Lung (tissue), 12 donors: Measurements from ENCODE around the gene RABGAP1. TPM values are rescaled to one million over a fixed set of nuclear protein-coding genes. Genes with fewer than 3 reads are reported as not detected.
A peak's percentile ranks its signal among the peaks of the same experiment; 100 is the strongest.

Source experiments
- ATAC-seq: fragments of 200-7000 bp; cut with Tn5 transposase; one replicate; pipeline ENCODE4 v1.9.1; 2020; ENCODE audit warnings: moderate number of reproducible peaks; ENCODE audit not compliant: insufficient read depth, low FRiP score
- DNase-seq, 3 donors: peaks; one replicate each; pipeline ENCODE4 v3.0.0-alpha.2; 2013 to 2017
- H3K27ac ChIP-seq, 2 donors: one replicate each; pipeline ENCODE4 v1.5.1; 2013; ENCODE audit warnings: mild to moderate bottlenecking in 2 of 2, moderate library complexity in 2 of 2, control low read depth in 1 of 2, inconsistent platforms in 1 of 2, low read depth in 1 of 2, low read length in 1 of 2
- H3K27me3 ChIP-seq, 3 donors: one replicate each; pipeline ENCODE4 v1.5.1; 2013; ENCODE audit warnings: low read length in 2 of 3; ENCODE audit not compliant: control insufficient read depth in 3 of 3, insufficient read depth in 3 of 3
- H3K36me3 ChIP-seq, 4 donors: one replicate each; pipeline ENCODE4 v1.5.1; 2013; ENCODE audit warnings: low read length in 4 of 4, mild to moderate bottlenecking in 1 of 4, moderate library complexity in 1 of 4; ENCODE audit not compliant: control insufficient read depth in 4 of 4, insufficient read depth in 4 of 4
- H3K4me1 ChIP-seq, 5 donors: one replicate each; pipeline ENCODE4 v1.5.1; 2013; ENCODE audit warnings: low read length in 5 of 5, mild to moderate bottlenecking in 2 of 5, moderate library complexity in 1 of 5; ENCODE audit not compliant: control insufficient read depth in 5 of 5, insufficient read depth in 5 of 5
- H3K4me3 ChIP-seq: one replicate; pipeline ENCODE4 v1.5.1; 2013; ENCODE audit warnings: mild to moderate bottlenecking, control low read depth, moderate library complexity
- H3K9ac ChIP-seq, 2 donors: one replicate each; pipeline ENCODE4 v1.5.1; 2013; ENCODE audit warnings: low read length in 2 of 2, control low read depth in 1 of 2; ENCODE audit not compliant: insufficient read depth in 1 of 2
- H3K9me3 ChIP-seq, 4 donors: one replicate each; pipeline ENCODE4 v1.5.1; 2013; ENCODE audit warnings: low read length in 3 of 4, mild to moderate bottlenecking in 1 of 4, moderate library complexity in 1 of 4; ENCODE audit not compliant: control insufficient read depth in 4 of 4, insufficient read depth in 3 of 4
- WGBS, 2 donors: extraction: QIAGEN DNeasy Blood & Tissue Kit; methylation state at CpG; one replicate each; pipeline ENCODE4 v1.1.7; 2013; 5-methylcytosine and 5-hydroxymethylcytosine counted together
- polyA plus RNA-seq, 2 donors: library from polyadenylated mRNA; stranded (reverse); fragments of 200-250 nt; gene quantifications; one replicate each; pipeline ENCODE4 v1.2.1, GENCODE V29; 2013
- total RNA-seq, 2 donors: library from RNA; depleted of rRNA in 1 of 2; stranded (reverse); fragments of >200 nt in 1 of 2; gene quantifications; one replicate each; pipeline ENCODE4 v1.2.1, GENCODE V29; 2014 to 2021
- TF ChIP-seq, protein P1 (sequence below): IDR thresholded peaks from 2 replicates; pipeline ENCODE4 v1.5.1; 2012; ENCODE audit warnings: mild to moderate bottlenecking; ENCODE audit errors: control extremely low read depth, extremely low read depth
- donor health status: control.
- donor health status: control.
- donor health status: Bipolar disorder and iron deficiency.
- donor health status: healthy.
- donor health status: DM: yes; HTN: yes; CAD: no.

RABGAP1 gene
- total and polyA plus RNA-seq, 4 donors, result 9.6 to 103 (median 34.9) TPM

GRCh38 chr9:123033864-123034601, 93.2 kb downstream of the RABGAP1 start:
- Histone ChIP-seq H3K4me3 (no peak overlapping the region), H3K9ac (peak overlapping the region in 1 of 2 donors; percentile 2), H3K9me3 (no peaks in the 10 kb centered on the region), H3K36me3 (peaks cover 2 to 8% (median 5%) of the 10 kb centered on the region in 4 donors), H3K27ac (no peak overlapping the region), H3K27me3 (no peaks in the 10 kb centered on the region), H3K4me1 (peaks cover 0 to 11% (median 6%) of the 10 kb centered on the region in 5 donors)
- ATAC-seq (no peak), DNase-seq (no peak)
- WGBS, 2 donors, result 34 to 61% methylated on average over 8 of the region's 8 CpGs
- TF ChIP-seq, protein P1, sequence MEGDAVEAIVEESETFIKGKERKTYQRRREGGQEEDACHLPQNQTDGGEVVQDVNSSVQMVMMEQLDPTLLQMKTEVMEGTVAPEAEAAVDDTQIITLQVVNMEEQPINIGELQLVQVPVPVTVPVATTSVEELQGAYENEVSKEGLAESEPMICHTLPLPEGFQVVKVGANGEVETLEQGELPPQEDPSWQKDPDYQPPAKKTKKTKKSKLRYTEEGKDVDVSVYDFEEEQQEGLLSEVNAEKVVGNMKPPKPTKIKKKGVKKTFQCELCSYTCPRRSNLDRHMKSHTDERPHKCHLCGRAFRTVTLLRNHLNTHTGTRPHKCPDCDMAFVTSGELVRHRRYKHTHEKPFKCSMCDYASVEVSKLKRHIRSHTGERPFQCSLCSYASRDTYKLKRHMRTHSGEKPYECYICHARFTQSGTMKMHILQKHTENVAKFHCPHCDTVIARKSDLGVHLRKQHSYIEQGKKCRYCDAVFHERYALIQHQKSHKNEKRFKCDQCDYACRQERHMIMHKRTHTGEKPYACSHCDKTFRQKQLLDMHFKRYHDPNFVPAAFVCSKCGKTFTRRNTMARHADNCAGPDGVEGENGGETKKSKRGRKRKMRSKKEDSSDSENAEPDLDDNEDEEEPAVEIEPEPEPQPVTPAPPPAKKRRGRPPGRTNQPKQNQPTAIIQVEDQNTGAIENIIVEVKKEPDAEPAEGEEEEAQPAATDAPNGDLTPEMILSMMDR, result no peak

- no peaks in the 10 kb centered on the region for H3K9me3 ChIP-seq
- no peaks in the 10 kb centered on the region for H3K27me3 ChIP-seq
- no peak overlapping the region for H3K9ac ChIP-seq
- H3K27ac ChIP-seq, result no peak overlapping the region
- peaks cover 0 to 11% (median 6%) of the 10 kb centered on the region in 5 donors for H3K4me1 ChIP-seq
- DNase-seq, result no peak
- peaks cover 0 to 8% (median 5%) of the 10 kb centered on the region in 4 donors for H3K36me3 ChIP-seq
- TF ChIP-seq, protein P1, result no peak
- ATAC-seq, result no peak
- 41 to 74% methylated on average over 13 of the region's 13 CpGs for WGBS, 2 donors
- no peak overlapping the region for H3K4me3 ChIP-seq
Observed at GRCh38 chr9:123034881-123035510, 94.2 kb downstream of the RABGAP1 start.

DNA sequence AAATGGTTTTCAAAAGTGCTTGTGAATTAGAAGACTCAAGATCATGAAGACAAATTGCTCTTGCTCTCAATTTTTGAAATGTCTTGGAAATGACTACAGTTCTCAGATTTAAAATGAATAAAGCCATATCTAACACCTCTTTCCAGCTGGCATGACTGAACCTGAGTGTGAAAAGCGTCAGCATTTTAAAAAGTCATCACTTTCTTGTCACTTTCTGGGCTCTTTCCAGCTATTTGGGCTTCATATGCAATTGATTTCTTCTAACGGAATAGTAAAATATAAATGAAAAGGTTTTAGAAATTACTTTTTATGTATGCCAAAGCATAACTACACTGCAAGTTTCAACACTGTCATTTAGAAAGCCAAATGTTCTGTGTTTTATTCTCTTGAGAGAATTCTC, 95.0 kb downstream of the RABGAP1 start:
- no peaks in the 10 kb centered on the region for H3K9me3 ChIP-seq
- TF ChIP-seq, protein P1, result no peak
- no peak overlapping the region for H3K9ac ChIP-seq
- no peaks in the 10 kb centered on the region for H3K27me3 ChIP-seq
- 63 to 78% methylated on average over 2 of the region's 2 CpGs for WGBS, 2 donors
- ATAC-seq (no peak), DNase-seq (no peak)
- H3K4me1 ChIP-seq, result peaks cover 0 to 11% (median 6%) of the 10 kb centered on the region in 5 donors
- no peak overlapping the region for H3K27ac ChIP-seq
- no peak overlapping the region for H3K4me3 ChIP-seq
- H3K36me3 ChIP-seq, result peaks cover under 1 to 8% (median 5%) of the 10 kb centered on the region in 4 donors
